ENCODE results near the gene SF1.

SF1 gene

DNA sequence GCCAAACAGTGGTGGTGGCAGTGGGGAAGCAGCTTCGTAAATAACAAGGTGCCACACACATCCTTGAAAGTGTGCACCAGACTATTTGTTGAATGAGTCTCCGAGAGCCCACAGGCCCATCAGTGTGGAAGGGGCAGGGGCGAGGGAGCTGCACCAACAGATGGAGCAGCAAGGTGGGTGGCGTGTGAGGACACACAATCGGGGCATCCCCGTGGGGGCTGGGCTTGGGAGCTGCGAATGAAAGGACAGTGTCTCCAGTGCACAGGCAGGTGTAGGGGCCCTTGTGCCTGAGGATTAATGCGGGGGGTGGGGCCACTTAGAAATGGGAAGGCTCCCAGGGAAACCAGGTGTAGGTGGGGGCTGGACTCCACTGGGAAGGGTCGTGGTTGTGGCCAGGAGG, 58.2 kb downstream of the SF1 start:
- no peak overlapping the region for H3K4me3 ChIP-seq (ENCODE audit: low read depth, low read length)
- no peak for TF ChIP-seq CTCF (IDR thresholded peaks at IDR 0.05; ENCODE audit: low read depth, low read length)

- no peak for TF ChIP-seq CTCF (IDR thresholded peaks at IDR 0.05; ENCODE audit: low read depth, low read length)
- no peak overlapping the region for H3K4me3 ChIP-seq (ENCODE audit: low read depth, low read length)
Measured at GRCh38 chr11:64719406-64719805, 58.9 kb downstream of the SF1 start.

DNA sequence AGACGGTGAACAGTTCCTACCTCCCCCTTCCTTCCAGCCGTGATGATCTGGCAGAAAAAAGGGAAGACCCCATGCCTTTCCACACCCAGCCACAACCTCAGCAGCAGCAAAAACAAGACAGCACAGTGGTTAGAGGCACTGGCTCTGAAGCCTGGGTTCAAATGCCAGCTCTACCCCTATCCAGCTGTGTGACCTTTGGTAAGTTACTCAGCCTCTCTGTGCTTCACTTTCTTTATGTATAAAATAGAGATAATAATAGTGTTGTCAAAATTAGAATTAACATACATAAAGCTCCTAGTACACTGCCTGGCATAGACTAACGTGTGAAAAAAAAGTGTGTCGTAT, 59.6 kb downstream of the SF1 start:
- no peak for TF ChIP-seq CTCF (IDR thresholded peaks at IDR 0.05; ENCODE audit: low read depth, low read length)
- no peak overlapping the region for H3K4me3 ChIP-seq (ENCODE audit: low read depth, low read length)

GRCh38 chr11:64718084-64718779, 60.1 kb downstream of the SF1 start:
- TF ChIP-seq CTCF (IDR thresholded peaks at IDR 0.05; ENCODE audit: low read depth, low read length) = no peak
- H3K4me3 ChIP-seq (ENCODE audit: low read depth, low read length) = no peak overlapping the region

DNA sequence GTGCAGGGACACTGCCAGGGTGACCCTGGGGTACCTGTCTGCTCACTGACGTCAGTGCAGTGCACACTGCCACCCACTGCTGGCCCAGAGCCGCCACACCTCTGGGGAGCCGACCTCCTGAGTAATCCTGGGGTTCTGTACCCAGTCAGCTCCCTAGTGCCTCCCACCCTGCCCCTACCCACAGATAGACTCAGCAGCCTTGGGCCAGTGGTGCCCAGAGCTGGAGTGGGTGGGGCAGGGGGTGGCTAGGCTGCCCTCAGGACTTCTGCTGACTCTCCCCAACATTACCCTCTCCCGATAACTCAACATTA, 61.1 kb downstream of the SF1 start:
- H3K4me3 ChIP-seq (ENCODE audit: low read depth, low read length) = no peak overlapping the region
- no peak for TF ChIP-seq CTCF (IDR thresholded peaks at IDR 0.05; ENCODE audit: low read depth, low read length)

DNA sequence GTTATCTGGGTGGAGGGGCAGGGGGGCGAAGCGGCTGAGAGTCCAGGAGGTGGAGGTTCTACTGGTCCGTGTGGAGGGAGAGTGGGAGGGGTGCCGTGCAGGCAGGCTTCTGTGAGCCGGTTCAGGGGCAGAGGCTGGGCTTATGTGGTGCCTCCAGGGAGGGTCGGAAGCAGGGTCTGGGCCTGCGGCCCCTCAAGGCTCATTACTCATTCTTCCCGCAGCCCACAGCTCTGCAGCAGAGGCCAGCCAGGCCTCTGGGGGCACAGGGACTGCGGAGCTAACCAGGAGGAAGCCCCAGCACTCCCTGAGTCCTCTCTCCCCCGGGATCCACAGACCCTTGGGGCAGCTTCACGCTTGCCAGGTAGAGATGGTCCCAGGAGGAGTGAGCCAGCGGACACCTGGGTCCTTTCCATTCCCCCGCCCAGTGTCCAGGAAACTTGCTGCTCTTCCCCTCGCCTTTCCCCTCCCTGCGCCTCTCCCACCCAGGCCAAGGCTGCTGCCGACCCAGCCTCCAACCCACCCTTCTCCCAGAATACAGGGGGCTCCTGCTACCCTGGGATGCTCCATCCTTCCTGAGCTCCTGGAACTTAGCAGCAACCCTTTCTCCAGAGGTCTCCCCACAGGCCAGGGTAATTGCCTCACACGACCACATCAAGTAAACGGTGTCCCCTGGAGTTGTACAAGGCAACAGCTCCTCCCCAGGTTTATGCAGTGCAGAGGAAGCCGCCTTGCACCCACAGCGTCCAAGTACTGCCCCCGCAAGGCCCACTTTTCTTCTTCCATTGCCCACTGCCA, 61.7 kb downstream of the SF1 start:
- no peak overlapping the region for H3K4me3 ChIP-seq (ENCODE audit: low read depth, low read length)
- TF ChIP-seq CTCF (IDR thresholded peaks at IDR 0.05; ENCODE audit: low read depth, low read length) = no peak

- TF ChIP-seq CTCF (IDR thresholded peaks at IDR 0.05; ENCODE audit: low read depth, low read length) = no peak
- H3K4me3 ChIP-seq (ENCODE audit: low read depth, low read length) = no peak overlapping the region
Measured at GRCh38 chr11:64715756-64716472, 62.4 kb downstream of the SF1 start.
